HG02798 (cell line): Measurements from ENCODE around the gene RERE.
A peak's percentile ranks its signal among the peaks of the same experiment; 100 is the strongest.

ENCODE experiments used
- ATAC-seq: cut with Tn5 transposase; IDR thresholded peaks from one replicate; pipeline ENCODE4 v1.9.1; 2021; ENCODE audit warnings: mild to moderate bottlenecking; ENCODE audit not compliant: unreplicated experiment, poor library complexity

The RERE gene

DNA sequence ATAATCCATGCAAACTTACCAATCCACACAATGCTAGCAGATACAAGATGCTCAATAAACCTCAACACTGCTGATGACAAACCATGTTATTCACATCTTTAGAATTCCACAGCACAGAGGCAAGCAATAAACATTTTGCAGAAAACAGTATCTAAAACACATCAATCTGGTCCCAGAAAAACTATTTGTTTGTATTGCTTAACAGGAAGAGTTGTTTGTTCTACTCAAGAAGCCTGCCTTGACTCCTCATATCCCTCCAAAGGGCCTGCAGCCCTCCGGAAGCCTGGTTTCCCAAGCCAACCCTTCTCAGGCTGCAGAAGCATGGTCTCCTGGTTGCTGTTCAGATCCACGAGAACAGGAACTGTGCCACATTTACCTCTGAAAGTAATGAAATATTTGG is 139.7 kb downstream of the RERE start:
- ATAC-seq, result no peak

DNA sequence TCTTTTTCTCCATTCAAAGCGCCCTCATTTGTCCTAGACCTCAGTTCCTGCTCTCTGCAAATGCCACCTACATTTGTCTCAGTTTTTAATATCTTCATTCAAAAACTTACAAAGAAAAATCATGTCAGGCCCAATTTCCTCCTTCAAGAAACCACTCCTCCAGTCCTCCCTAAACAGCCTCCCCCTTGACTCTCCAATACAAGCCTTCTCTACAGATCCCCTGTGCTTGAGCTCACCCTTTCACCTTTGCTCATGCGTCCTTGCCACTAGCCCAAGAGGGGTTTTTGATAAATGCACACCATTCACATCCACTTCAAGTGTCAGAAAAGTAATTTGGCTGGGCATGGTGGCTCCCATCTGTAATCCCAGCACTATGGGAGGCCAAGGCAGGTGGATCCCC is 140.6 kb downstream of the RERE start:
- no peak for ATAC-seq

DNA sequence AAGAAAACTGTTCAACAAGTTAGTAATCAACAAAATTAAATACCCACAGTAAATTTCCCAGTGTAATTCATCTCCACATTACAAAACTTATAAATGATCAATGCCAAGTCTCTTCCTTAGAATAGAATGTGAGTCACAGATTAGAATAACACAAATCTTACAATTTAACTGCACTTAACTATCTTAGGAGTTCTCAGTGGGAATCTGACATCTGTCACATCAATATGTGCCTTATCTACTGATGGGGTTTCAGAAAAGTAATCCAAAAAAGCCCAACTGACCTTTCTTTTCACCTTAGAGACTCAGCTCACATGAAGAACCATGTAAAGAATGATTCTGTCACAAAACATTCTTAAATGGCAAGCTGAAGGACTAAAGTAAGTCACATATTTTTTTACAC is 141.4 kb downstream of the RERE start:
- no peak for ATAC-seq

DNA sequence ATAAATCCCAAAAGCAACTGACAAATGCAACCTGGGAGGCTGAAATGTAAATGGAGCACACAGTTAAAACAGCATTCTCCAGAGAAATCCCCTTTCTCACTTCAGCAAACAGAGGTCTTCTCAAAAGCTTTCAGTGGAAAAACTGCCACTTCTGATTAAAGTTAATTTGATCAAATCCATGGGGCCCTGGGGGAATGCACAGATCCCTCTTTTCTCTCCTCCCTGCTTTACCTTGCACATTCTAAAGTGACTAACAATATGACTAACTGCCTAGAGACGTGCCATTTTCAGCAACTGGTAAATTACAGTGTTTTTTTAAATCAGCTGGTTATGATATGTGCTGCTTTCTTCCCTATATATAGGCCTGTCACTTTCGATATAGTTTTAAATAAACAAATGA is 142.5 kb downstream of the RERE start:
- no peak for ATAC-seq

DNA sequence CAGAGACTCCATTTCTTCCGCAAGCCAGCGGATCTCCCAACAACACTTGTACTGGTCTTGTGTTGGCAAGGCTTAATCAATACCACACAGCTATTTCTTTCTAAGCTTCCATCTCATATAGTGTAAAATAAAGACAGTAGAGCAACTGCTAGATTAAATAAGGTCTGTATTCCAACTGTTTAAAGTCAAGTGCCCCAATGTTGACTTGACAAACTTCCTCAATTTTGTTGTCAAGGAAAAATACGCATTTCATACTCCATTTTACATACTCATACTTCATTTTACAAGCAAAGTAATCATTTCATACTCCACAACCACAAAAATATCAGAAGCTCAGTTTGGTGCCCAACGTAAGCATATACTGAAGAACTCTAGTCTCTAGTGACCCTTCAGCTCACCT is 143.0 kb downstream of the RERE start:
- ATAC-seq, result no peak

DNA sequence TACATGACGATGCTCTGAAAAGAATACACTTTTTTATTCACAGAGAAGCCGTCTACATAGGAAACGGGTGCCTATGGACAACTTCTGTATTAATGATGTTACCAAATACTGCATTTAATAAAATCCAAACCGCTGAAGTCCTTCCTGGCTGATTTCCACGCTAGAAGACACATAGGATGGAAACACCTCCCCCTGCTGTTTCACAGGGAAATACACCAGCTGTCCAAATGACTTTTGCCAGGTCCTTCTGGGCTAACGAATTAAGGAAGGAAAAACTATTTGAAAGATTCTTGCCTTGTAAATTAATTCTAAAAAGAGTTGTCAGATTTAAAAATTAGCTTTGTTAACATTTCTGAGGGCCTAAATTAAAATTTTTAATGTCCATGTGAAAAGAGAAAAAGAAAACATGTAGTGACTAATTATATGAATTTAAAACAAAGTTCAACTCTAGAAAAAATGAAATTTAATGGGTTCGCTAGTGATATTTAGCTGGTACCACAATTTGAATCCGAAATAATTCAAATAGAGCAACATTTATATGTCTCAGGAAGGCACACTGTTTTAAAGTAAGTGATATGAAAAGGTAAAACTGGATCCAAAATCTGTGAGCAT is 146.0 kb downstream of the RERE start:
- no peak for ATAC-seq

DNA sequence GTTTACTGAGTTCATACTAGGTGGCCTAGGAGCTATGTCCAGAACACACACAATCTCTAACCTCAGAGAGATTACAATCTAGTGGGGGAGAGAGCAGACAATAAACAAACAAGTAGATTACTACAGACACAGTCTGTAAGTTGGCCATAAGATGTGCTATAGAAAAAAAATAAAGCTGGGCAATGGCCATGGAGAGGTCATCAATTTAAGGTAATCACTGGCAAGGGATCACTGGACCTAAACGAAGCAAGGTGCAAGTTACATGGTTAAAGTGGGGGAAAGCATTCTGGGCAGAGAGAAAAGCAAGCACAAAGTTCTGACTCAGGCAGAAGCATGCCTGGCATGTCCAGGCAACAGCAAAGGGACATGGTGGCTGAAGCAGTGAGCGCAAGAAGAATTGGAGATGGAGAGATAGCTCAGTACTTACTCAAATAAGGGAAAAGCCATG is 147.0 kb downstream of the RERE start:
- ATAC-seq, result no peak

DNA sequence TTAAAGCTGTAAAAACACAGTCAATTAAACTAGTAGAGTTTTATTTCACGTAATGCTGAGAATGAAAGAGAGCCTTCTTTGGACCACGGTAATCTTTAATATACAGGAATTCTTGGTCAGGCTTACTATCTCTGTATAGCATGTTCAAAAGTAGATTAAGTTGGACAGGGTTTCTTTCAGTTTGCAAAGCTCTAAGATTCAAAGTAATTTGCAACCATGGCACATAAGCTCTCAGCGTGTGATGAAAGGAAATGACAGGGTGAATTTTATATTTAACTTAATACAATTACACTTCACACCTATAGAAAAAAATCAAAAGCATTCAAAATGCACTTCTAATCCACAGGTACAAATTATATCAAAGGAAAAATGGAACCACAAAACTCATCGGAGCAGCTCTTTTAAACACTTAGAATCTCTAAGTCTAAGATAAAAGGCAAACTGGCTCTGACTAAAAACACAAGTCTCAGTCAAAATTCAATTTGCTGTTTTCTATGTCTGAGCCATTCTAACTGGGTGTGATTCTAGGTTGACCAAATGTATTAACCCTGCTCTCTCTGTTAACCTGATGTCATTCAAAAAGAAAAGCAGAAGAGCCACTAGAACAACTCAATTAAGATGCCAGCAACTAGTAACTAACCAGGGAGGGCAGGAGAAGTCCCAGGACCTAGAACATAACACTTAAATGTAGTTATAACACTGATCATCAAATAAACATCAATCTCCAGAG is 147.7 kb downstream of the RERE start:
- no peak for ATAC-seq

DNA sequence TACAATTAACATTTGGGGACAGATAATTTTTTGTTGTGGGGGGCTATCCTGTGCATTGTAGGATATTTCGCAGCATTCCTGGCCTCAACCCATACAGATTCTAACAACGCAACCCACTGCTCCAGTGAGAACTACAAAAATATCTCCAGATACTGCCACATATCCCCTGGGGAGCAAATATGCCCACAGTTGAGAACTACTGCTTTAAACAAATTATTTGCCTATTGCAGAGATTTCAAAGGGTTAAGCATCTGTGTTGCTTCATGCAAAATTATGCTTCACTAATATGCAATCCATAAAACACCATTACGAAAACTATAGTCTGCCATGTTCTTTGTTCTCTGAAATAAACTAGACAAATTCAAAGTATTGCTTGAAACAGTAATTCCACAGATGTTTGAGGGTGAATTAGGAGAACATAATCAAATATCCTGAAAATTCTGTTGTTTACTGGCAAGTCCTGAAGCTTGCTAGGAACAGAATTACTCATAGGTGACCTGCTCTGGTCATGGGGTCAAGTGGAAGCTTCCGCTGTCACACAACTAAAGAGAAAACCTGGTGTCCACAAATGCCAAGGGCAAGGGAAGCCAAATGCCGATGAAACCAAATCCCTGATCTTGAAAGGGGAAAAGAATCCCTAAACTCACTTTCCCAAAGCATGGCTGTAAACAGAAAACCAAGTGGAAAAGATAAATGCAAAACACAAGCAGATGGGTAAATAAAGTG is 149.4 kb downstream of the RERE start:
- no peak for ATAC-seq

DNA sequence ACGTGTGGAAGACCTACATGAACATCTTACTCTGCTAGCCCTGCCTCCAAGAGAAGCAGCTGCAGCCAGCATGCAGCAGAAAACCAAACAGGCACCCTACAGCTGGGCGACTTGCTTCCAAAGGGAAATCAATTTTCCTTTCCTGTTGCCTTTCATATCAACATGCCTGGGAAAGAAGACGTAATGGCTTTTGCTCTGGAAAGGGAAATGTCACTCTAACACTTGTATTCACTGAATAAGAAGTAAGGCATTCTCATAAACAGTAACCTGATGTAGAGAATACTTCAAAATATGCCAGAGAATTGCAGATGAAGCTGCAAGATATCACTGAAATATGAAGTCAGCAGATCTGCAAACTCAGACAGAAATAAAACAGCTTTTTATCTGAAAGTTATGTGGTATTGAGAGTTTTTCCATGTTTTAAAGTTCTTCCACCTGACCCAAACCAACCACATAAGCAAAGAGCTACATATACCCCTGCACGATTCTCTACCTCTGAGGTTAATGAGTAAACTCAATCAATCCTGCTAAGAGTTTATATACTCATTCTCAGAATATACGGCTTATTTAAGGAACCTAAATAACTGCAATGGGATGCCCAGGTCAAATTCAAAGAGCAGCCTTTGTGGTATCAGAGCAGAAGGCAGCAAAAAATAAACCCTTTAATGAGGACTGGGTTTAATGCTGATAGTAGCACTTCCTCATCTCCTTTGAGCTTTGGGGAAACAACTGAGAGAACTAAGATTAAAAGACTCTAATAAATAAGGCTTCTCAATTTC is 150.9 kb downstream of the RERE start:
- ATAC-seq, result no peak

DNA sequence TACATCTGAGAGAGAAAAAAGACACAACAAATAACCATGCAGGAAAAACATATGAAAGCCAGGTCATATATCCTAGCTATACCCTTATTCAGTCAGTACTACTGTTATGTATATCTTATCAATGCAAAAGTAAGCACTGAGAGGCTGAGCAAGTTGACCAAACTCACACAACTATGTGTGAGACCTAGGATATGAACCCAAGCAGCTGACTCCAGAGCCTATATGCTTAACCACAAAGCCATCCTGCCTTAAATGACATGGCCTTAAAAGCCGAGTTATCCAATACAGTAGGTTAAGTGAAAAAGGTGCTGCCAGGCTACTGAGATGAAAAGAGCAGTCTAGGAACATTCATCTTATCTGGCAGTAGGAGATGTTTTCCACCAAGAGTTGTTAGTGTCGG is 151.6 kb downstream of the RERE start:
- ATAC-seq, result no peak

DNA sequence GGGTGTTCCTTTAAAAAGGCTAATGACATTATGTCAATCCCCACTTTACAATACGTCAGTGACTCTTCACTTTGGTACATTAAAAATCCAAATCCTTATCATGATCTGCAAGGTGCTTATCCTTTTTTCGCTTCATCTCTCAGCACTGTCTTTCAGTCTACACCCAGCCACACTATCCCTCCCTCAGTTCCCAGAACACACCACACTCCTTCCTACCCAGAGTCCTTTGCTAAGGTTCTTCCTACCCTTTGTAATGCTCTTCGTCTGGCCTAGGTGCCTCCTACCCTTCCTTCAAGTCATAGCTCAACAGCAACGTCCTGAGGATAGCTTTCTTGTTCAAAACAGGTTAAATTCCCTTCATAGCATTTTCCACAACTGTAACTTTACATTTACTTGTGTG is 152.6 kb downstream of the RERE start:
- no peak for ATAC-seq

DNA sequence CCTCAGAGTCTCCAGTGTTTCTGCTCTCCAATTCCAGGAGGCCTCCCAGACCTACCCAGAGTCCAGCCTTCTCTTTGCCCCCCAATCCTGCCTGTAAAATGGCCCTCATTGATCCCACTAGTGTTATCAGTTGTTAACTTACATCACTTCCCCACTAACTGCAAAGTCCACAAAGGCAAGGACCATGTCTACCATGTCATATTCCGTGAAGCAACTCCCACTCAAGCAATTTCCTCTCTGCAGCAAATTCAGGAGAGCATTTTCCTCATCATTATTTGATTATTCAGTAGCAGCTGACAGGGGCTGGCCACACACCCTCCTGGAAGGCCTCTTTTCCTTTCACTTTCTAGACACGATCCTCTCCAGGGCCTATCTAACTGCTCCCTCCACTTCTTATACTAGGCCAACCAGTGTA is 153.5 kb downstream of the RERE start:
- ATAC-seq, result peak; percentile 37

DNA sequence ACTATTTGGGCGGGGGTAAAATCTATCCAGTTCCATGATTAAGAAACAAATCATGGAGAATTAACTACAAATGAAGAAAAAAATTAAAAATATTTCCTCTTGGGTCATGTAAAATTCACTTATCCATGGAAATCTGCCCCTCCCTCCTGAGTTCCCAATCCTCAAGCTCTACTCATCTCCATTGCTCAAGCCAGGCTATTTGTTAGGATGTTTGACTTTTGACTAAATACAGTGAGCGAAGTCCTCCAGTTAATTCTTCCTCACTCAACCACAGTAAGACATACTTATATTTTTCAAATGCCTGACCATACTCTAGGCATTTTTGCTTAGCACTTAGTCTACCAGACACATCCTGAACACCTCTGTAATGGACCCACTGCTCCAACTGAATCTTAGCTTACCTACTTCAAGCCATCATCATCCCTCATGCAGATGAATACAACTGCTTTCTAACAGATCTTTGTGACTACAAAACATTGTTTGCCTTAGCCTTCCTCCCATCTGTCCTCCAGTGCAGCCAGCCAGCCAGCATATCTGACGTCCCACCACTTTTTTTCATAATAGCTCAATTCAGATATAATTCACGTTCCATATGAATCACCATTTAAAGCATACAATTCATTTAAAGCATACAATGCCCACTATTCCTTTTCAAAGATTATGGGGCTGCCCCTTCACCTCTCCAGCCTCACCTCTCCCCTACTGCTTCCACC is 154.2 kb downstream of the RERE start:
- no peak for ATAC-seq

DNA sequence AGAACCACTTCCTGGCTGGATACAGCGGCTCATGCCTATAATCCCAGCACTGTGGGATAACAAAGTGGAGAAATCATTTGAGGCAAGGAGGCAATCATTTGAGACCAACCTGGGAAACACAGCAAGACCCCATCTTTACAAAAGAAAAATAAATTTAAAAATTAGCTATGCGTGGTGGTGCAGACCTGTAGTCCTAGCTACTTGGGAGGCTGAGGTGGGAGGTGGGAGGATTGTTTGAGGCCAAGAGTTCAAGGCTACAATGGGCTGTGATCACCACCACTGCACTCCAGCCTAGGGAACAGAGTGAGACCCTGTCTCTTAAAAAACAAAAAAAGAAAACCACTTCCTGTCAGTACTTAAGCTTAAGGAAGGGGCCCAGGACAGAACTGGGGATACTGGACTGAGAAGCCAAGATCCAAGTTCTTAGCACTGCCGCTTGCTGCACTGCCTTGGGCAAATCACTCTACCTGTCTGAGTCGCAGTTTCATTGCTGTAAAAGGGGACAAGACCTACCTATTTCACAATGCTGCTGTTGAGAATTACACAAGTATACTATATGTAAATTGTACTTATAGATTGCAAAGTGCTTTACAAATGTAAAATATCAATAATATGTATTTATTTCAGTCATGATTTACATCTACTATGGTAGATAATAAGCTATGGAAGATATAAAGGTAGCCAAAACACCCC is 154.9 kb downstream of the RERE start:
- ATAC-seq, result no peak

DNA sequence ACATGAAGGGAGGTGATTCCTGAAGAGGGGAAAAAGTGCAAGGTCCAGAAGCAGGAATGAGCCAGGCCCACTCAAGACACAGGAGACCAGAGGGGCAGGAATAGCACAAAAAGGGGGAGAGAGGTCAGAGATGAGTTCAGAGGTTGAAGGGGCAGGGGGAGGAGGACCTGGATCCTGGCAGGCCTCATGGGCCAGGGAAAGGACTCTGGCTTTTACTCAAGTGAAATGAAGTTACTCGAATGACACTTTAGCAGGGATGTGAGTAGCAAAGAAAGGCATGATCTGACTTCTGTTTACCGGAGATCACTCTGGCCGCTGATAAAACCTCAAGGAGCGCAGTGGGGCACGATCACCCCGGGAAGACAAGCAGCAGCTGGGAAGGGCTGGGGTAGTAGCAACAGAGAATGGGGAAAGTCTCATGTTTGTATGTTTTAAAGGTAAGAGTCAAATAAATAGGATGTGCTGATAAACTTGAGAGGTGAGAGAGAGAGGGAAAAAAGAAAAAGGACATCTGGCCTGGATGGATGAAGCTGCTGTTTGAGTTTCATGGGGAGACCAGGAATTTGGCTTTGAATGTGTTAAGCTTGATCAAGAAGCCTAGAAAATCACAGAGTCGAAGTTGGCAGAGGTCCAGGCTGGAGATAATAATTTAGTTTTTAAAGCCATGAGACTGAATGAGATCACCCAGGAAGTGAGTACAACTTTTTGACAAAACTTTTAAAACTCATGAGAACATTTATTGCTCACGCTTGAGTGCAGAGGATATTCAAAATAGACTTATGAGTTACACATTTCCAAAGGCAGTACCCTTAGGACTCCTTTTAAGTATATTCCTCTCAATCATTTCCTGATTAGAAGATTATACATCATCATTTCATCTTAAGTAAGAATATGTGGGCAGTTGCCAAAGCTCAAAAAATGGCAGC is 156.0 kb downstream of the RERE start:
- no peak for ATAC-seq

DNA sequence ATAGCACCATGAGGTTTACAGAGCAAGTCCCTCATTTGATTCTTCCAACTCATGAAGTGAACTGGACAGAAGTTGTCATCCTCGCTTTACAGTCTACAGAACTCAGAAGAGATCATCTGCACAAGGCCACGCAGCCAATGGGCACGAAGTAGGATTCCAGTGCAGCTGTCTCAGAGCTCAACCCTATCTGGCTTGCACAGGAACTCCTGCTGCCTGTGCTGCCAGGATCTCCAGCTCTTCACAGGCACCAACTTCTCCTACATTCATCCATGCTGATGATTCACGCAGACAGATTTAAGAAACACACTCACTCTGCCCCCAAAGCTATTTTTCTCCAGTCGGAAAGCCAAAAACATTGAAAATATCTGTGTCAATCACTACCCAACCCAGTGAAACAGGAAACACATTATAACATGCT is 157.0 kb downstream of the RERE start:
- ATAC-seq, result no peak

DNA sequence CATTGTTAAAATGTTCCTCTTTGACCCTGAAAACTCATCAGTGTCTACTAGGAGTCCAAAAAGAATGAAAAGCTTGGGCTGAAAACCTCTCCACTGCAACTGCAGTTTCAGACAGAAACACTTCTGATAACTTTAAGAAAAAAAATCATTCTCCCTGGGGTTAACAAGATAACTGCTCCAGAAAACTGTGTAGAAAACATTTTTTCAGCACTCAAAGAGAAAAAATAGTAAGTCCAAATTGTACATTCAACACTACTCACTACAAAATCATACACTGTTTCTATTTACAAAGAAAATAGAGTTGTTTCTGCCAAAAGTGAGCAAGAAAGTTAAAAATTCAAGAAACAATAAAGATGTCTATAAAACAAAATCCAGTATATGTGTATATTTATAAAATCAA is 157.8 kb downstream of the RERE start:
- ATAC-seq, result no peak

DNA sequence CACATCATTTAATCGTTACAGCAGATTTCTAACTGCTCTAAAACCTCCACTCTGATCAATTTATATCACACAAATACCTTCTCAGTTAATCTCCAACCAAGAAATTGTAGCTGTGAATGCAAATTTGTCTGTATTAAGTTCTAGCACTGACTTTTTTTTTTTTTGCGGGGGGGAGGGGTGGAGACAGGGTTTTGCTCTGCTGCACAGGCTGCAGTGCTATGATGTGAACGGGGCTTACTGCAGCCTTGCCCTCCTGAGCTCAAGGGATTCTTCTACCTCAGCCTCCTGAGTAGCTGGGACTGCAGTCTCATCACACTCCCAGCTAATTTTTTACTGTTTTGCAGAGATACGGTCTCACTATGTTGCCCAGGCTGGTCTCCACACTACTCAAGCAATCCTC is 163.6 kb downstream of the RERE start:
- no peak for ATAC-seq
